Epidermal melanocyte (primary cell): ENCODE data around the gene RPH3AL.

Source experiments
- DNase-seq: peaks from one replicate; pipeline ENCODE4 v3.0.0; 2011; ENCODE audit warnings: low spot score; ENCODE audit not compliant: insufficient read length

Gene RPH3AL

GRCh38 chr17:263773-264172 is 88.8 kb downstream of the RPH3AL start:
- no peak for DNase-seq

GRCh38 chr17:263271-263670 is 89.3 kb downstream of the RPH3AL start:
- peak; percentile 7 for DNase-seq

- DNase-seq = peak; percentile 12
Measured at GRCh38 chr17:261635-262034, 91.0 kb downstream of the RPH3AL start.

GRCh38 chr17:260944-261343 is 91.7 kb downstream of the RPH3AL start:
- DNase-seq = peak; percentile 11

- no peak for DNase-seq
Measured at GRCh38 chr17:260031-260791, 92.4 kb downstream of the RPH3AL start.

GRCh38 chr17:259341-259976 is 93.1 kb downstream of the RPH3AL start:
- peak; percentile 5 for DNase-seq

- no peak for DNase-seq
Measured at GRCh38 chr17:258906-259305, 93.7 kb downstream of the RPH3AL start.

- no peak for DNase-seq
Measured at GRCh38 chr17:258045-258734, 94.4 kb downstream of the RPH3AL start.

- DNase-seq = no peak
Measured at GRCh38 chr17:253091-253846, 99.3 kb downstream of the RPH3AL start.

- DNase-seq = no peak
Measured at GRCh38 chr17:252456-252855, 100.2 kb downstream of the RPH3AL start.

GRCh38 chr17:251531-251930 is 101.1 kb downstream of the RPH3AL start:
- DNase-seq = no peak

- no peak for DNase-seq
Measured at GRCh38 chr17:250487-251300, 101.9 kb downstream of the RPH3AL start.

GRCh38 chr17:249236-249993 is 103.2 kb downstream of the RPH3AL start:
- no peak for DNase-seq

GRCh38 chr17:248337-249235 is 104.0 kb downstream of the RPH3AL start:
- no peak for DNase-seq

GRCh38 chr17:247767-248166 is 104.8 kb downstream of the RPH3AL start:
- no peak for DNase-seq

GRCh38 chr17:246851-247421 is 105.7 kb downstream of the RPH3AL start:
- no peak for DNase-seq

GRCh38 chr17:246226-246625 is 106.4 kb downstream of the RPH3AL start:
- DNase-seq = no peak

- DNase-seq = no peak
Measured at GRCh38 chr17:245611-246010, 107.0 kb downstream of the RPH3AL start.

GRCh38 chr17:245020-245419 is 107.6 kb downstream of the RPH3AL start:
- DNase-seq = no peak
